ENCODE results near the gene BLOC1S3.

Gene BLOC1S3

GRCh38 chr19:45151821-45152503 lies 26.6 kb upstream of the BLOC1S3 start:
- H3K9ac ChIP-seq (ENCODE audit: low read depth, low read length) = no peak overlapping the region
- H4K20me1 ChIP-seq (ENCODE audit: insufficient read depth, low read length) = peaks cover 9% of the 10 kb centered on the region
- no peaks in the 10 kb centered on the region for H3K27me3 ChIP-seq (ENCODE audit: insufficient read depth, low read length, poor library complexity)
- no peak overlapping the region for H3K4me3 ChIP-seq (ENCODE audit: low read depth in 1 of 2, low read length in 2 of 2)
- no peaks in the 10 kb centered on the region for H3K79me2 ChIP-seq (ENCODE audit: insufficient read depth, low read length)
- H3K9me3 ChIP-seq (ENCODE audit: insufficient read depth, low read length, severe bottlenecking) = no peaks in the 10 kb centered on the region
- DNase-seq (no peak), ATAC-seq (ENCODE audit: insufficient read depth, low read depth) (no peak)
- H2AFZ ChIP-seq (ENCODE audit: low read depth, low read length) = no peak overlapping the region
- H3K4me1 ChIP-seq (ENCODE audit: insufficient read depth, low read length) = no peaks in the 10 kb centered on the region
- H3K4me2 ChIP-seq (ENCODE audit: insufficient read depth, low read length) = no peak overlapping the region
- H3K27ac ChIP-seq (ENCODE audit: low read length) = no peak overlapping the region
- no peak for TF ChIP-seq EZH2 (IDR thresholded peaks at IDR 0.05; ENCODE audit: borderline replicate concordance, low read depth, low read length, severe bottlenecking)
- no peak for TF ChIP-seq CTCF (IDR thresholded peaks at IDR 0.05; ENCODE audit: borderline replicate concordance, extremely low read depth, low read length, poor library complexity, severe bottlenecking)
- H3K36me3 ChIP-seq (ENCODE audit: insufficient read depth, low read length) = 0 out of 2 replicates have a peak, but pooled peaks cover 8% of the 10 kb centered on the region

- no peak for DNase-seq
Measured at GRCh38 chr19:45152504-45153338, 25.9 kb upstream of the BLOC1S3 start.

GRCh38 chr19:45153339-45154063 lies 25.1 kb upstream of the BLOC1S3 start:
- H3K27me3 ChIP-seq (ENCODE audit: insufficient read depth, low read length, poor library complexity) = no peaks in the 10 kb centered on the region
- no peak overlapping the region for H3K4me2 ChIP-seq (ENCODE audit: insufficient read depth, low read length)

More at GRCh38 chr19:45152504-45153338, 25.9 kb upstream of the BLOC1S3 start:
- TF ChIP-seq EZH2 (IDR thresholded peaks at IDR 0.05; ENCODE audit: borderline replicate concordance, low read depth, low read length, severe bottlenecking) = no peak
- no peak for TF ChIP-seq CTCF (IDR thresholded peaks at IDR 0.05; ENCODE audit: borderline replicate concordance, extremely low read depth, low read length, poor library complexity, severe bottlenecking)
- H4K20me1 ChIP-seq (ENCODE audit: insufficient read depth, low read length) = peaks cover 3% of the 10 kb centered on the region
- no peaks in the 10 kb centered on the region for H3K79me2 ChIP-seq (ENCODE audit: insufficient read depth, low read length)
- H3K36me3 ChIP-seq (ENCODE audit: insufficient read depth, low read length) = 0 out of 2 replicates have a peak, but pooled peaks cover 3% of the 10 kb centered on the region
- H3K27me3 ChIP-seq (ENCODE audit: insufficient read depth, low read length, poor library complexity) = no peaks in the 10 kb centered on the region
- no peaks in the 10 kb centered on the region for H3K9me3 ChIP-seq (ENCODE audit: insufficient read depth, low read length, severe bottlenecking)
- no peak overlapping the region for H3K4me2 ChIP-seq (ENCODE audit: insufficient read depth, low read length)
- no peak for ATAC-seq (ENCODE audit: insufficient read depth, low read depth)
- H3K27ac ChIP-seq (ENCODE audit: low read length) = no peak overlapping the region
- no peak overlapping the region for H2AFZ ChIP-seq (ENCODE audit: low read depth, low read length)
- H3K9ac ChIP-seq (ENCODE audit: low read depth, low read length) = no peak overlapping the region
- H3K4me1 ChIP-seq (ENCODE audit: insufficient read depth, low read length) = no peaks in the 10 kb centered on the region
- H3K4me3 ChIP-seq (ENCODE audit: low read depth in 1 of 2, low read length in 2 of 2) = no peak overlapping the region

More at GRCh38 chr19:45153339-45154063, 25.1 kb upstream of the BLOC1S3 start:
- H3K36me3 ChIP-seq (ENCODE audit: insufficient read depth, low read length) = 0 out of 2 replicates have a peak, but pooled peaks cover 3% of the 10 kb centered on the region
- H3K9ac ChIP-seq (ENCODE audit: low read depth, low read length) = no peak overlapping the region
- H3K27ac ChIP-seq (ENCODE audit: low read length) = no peak overlapping the region
- ATAC-seq (ENCODE audit: insufficient read depth, low read depth) (no peak), DNase-seq (no peak)
- H3K4me1 ChIP-seq (ENCODE audit: insufficient read depth, low read length) = no peaks in the 10 kb centered on the region
- H3K4me3 ChIP-seq (ENCODE audit: low read depth in 1 of 2, low read length in 2 of 2) = no peak overlapping the region
- no peaks in the 10 kb centered on the region for H3K79me2 ChIP-seq (ENCODE audit: insufficient read depth, low read length)
- TF ChIP-seq EZH2 (IDR thresholded peaks at IDR 0.05; ENCODE audit: borderline replicate concordance, low read depth, low read length, severe bottlenecking) (no peak), CTCF (IDR thresholded peaks at IDR 0.05; ENCODE audit: borderline replicate concordance, extremely low read depth, low read length, poor library complexity, severe bottlenecking) (no peak)
- H2AFZ ChIP-seq (ENCODE audit: low read depth, low read length) = no peak overlapping the region
- H4K20me1 ChIP-seq (ENCODE audit: insufficient read depth, low read length) = peaks cover 3% of the 10 kb centered on the region
- H3K9me3 ChIP-seq (ENCODE audit: insufficient read depth, low read length, severe bottlenecking) = no peaks in the 10 kb centered on the region

Measured in DND-41 (cell line).